Vagina (tissue), 2 donors: ENCODE results near the gene NR4A1.

Experiments used
- POLR2AphosphoS5 ChIP-seq, 2 donors: sonication (generic); formaldehyde crosslinking; IDR thresholded peaks; one replicate each; pipeline ENCODE4 v1.9.0; 2017; ENCODE audit warnings: antibody characterized with exemption in 2 of 2, mild to moderate bottlenecking in 2 of 2, low read depth in 1 of 2; ENCODE audit not compliant: insufficient read depth in 1 of 2
- TF ChIP-seq, protein P1 (sequence below), 3 experiments: fragments of 450-650 bp in 2 of 3; fragments of 200-600 bp in 1 of 3; sonication (generic) in 1 of 3; IDR thresholded peaks; one replicate each; pipeline ENCODE4 v1.5.1; 2017 to 2019; ENCODE audit warnings: antibody characterized with exemption in 3 of 3, mild to moderate bottlenecking in 2 of 3, moderate library complexity in 2 of 3

DNA sequence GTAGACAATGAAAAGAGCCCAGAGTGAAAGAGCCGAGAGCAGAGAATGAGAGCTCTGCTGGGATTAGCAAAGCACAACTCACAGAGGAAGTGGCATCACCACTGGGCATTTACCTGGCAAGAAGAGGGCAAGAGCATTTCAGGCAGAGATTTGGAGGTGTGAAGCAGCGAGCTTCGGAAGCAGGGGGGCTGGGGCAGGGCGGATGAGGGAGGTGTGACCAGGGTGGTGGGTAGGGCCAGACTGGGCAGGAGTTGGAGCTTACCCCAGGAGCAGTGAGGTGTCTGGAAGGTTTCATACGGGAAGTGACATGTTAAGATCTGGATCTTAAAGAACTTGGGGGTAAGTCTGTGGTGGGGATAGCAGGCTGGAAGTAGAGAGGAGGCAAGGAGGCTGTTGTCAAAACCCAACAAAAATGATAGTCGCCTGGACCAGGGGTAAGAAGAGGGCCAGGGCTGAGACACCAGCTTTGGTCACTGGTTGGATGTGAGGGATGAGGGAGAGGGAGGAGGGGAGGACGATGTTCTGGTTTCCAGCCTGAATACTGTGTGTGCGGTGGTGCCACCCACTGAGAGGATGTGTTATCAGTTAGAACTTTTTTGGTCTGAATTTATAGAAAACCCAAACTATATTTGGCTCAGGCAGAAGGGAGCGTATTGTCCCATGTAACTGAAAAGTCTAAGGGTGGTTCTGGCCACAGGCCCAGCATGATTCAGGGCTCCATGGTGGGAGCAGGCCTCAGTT lies 33.4 kb downstream of the NR4A1 start:
- TF ChIP-seq, protein P1, sequence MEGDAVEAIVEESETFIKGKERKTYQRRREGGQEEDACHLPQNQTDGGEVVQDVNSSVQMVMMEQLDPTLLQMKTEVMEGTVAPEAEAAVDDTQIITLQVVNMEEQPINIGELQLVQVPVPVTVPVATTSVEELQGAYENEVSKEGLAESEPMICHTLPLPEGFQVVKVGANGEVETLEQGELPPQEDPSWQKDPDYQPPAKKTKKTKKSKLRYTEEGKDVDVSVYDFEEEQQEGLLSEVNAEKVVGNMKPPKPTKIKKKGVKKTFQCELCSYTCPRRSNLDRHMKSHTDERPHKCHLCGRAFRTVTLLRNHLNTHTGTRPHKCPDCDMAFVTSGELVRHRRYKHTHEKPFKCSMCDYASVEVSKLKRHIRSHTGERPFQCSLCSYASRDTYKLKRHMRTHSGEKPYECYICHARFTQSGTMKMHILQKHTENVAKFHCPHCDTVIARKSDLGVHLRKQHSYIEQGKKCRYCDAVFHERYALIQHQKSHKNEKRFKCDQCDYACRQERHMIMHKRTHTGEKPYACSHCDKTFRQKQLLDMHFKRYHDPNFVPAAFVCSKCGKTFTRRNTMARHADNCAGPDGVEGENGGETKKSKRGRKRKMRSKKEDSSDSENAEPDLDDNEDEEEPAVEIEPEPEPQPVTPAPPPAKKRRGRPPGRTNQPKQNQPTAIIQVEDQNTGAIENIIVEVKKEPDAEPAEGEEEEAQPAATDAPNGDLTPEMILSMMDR (IDR thresholded peaks at IDR 0.05): no peak
- TF ChIP-seq POLR2AphosphoS5 (IDR thresholded peaks at IDR 0.05; ENCODE audit: insufficient read depth in 1 of 2, low read depth in 1 of 2): no peak
